GM19240 (cell line): Measurements from ENCODE around the gene ISY1.

Experiments
- DNase-seq: peaks from one replicate; pipeline ENCODE4 v3.0.0; 2011; ENCODE audit warnings: low spot score; ENCODE audit not compliant: insufficient read length

Gene ISY1

DNA sequence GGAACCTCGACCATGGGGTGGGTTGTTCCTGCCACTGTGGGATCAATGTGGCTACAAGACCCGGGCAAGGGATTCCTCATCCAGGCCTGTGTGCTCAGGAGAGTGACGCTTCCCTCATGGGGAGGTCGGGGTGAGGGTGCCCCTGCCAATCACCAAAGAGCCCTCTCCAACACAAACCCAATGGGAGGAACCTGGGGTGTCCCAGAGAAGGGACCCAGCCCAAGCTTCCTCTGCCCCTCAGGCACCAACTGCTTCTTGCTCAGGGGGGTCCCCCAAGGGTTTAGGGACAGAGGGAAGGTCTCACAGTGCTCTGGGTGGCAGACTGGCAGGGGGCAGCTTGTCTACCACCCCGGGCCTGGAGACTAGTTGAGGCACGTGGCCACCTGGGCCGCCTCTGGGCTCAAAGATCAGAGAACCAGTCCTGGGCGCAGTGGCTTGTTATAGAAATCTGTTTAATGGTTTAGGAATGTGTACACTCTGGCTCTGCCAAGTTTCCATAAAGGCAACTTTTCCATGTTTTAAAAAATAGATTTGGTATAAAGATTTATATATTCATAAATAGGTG is 73.6 kb downstream of the ISY1 start:
- no peak for DNase-seq

GRCh38 chr3:129085818-129086217 is 75.0 kb downstream of the ISY1 start:
- no peak for DNase-seq

DNA sequence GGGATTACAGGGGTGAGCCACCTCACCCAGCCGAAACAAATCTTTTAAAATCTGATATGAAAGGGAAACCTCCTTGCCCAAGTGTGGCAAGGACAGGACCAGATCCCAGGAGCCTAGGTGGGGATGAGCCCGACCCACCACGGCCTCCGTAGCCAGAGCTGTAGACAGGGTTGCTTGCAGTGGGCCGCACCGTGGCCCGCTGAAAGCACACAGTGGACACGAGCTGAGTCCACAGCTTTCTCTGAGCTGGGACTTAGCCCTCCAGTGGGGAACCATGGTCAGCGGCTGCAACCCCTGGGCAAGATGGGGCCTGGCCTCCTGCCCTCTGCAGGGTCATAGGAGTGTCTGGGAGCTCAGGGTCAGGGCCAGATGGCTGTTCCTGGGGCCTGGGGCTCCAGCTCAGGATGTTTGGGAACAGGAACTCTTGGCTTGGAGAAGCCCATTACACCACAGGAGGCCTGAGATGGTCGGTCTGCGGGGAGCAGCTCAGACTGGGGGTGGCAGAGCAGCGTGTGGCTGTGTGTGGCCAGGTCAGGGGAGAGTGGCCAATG is 75.6 kb downstream of the ISY1 start:
- no peak for DNase-seq

DNA sequence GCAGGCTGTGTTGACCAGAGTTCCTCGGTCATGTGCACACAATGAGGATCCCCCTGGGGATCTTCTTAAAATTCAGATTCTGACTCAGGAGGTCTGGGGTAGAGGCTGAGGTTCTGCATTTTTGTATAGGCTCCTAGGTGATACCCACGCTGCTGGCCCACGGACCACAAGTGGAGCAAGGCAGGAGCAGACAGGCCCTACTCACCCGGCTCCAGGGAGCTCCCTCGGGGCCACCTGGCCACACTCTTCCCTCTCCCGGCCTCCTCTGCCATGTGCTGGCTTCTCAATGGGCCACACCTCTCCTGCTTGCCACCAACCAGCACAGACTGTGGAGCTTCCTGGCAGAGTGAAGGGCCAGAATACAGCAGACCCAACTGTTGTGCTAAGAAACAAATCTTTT is 76.4 kb downstream of the ISY1 start:
- DNase-seq: no peak

GRCh38 chr3:129082026-129082425 is 78.8 kb downstream of the ISY1 start:
- no peak for DNase-seq

DNA sequence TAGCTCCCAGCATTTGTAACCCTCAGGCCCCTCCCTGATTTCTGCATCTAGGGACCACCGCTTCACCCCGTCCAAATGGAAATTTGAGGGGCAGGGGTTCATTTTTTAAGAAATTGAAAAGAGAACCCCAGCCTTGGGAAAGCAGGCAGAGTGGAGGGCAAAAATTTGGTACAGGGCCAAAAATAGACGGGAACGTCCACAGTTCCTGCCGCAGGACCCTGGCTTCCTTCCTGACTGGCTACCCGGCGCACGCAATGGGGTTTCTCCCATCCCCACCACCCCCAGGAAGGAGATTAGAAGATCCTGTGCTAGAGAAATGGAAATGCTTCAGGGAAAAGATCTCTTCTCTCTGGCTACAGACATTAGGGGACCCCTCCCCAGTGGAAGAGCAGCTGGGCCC is 79.4 kb downstream of the ISY1 start:
- DNase-seq: no peak

DNA sequence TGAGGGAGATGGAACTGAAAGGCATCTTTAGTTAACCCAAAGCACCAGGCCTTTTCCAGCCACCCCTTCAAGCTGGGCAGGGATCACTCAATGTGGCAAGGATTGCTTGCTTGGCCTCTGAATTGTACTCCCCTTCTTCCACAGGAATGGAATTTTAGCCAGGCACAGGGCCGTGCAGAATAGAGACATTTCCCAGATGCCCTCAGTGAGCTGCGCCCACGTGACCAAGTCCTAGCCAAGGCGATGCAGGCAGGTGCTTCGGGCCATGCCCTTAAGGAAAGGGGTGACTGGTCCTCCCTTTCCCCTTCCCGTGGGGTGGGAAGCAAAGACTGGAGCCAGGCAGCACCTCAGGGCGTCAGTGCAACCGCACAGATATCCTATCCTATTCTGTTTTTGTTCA is 82.4 kb downstream of the ISY1 start:
- no peak for DNase-seq
